HepG2 (cell line): ENCODE measurements around the gene TAS2R60. TPM values are rescaled to one million over a fixed set of nuclear protein-coding genes. Genes with fewer than 3 reads are reported as not detected.

Experiments
- ATAC-seq: fragments of 200-7000 bp; cut with Tn5 transposase; 3 replicates; pipeline ENCODE4 v1.9.1; 2020; ENCODE audit warnings: mild to moderate bottlenecking, moderate library complexity
- BruUV-seq: library from RNA; stranded (reverse); fragments of 400-500 nt; replicated peaks from 2 replicates; lab custom pipeline; 2021; lab: Mats Ljungman, UMichigan
- CTCF ChIA-PET: fragments of 300-600 bp; formaldehyde crosslinking; extraction: SDS; loops from one replicate; lab custom pipeline; 2021; ENCODE audit warnings: low total read pairs, inconsistent platforms, low intra/inter-chr PET ratio; lab: Yijun Ruan, JAX
- POLR2A ChIA-PET: fragments of 350-600 bp; sonication (Branson Sonifier 250); formaldehyde crosslinking; loops from one replicate; lab custom pipeline; 2020; ENCODE audit warnings: antibody characterized with exemption, inconsistent platforms; lab: Yijun Ruan, JAX
- DNase-seq: peaks from one replicate; pipeline ENCODE4 v3.0.0-alpha.2; 2015; ENCODE audit warnings: low spot score
- FAIRE-seq: peaks from 3 replicates; lab custom pipeline; 2011; peaks lifted over from hg19 to GRCh38; lab: Jason Lieb, UNC
- H2AFZ ChIP-seq: one replicate; pipeline ENCODE4 v1.6.1; 2011; ENCODE audit warnings: low read length, inconsistent platforms
- H3K27ac ChIP-seq: fragments of 300-600 bp; 3 replicates; pipeline ENCODE4 v1.8.0; 2011; ENCODE audit warnings: mixed run types, mild to moderate bottlenecking, mixed read lengths, low read length, inconsistent platforms; ENCODE audit not compliant: insufficient read depth; ENCODE audit errors: extremely low read length
- H3K27me3 ChIP-seq, 2 experiments: fragments of 200-600 bp in 1 of 2; 2 replicates in 1 of 2; 3 replicates in 1 of 2; pipeline versions ENCODE4 v1.6.0 to v1.8.0; 2011; ENCODE audit warnings: low read length in 2 of 2, mild to moderate bottlenecking in 2 of 2, moderate library complexity in 2 of 2, inconsistent platforms in 1 of 2; ENCODE audit not compliant: insufficient read depth in 2 of 2, control insufficient read depth in 1 of 2
- H3K36me3 ChIP-seq, 2 experiments: fragments of 200-600 bp in 1 of 2; replicated peaks in 1 of 2; 2 replicates in 1 of 2; 3 replicates in 1 of 2; pipeline versions ENCODE4 v1.5.1 to v1.8.0; 2011; ENCODE audit warnings: low read length in 2 of 2, inconsistent platforms in 1 of 2; ENCODE audit not compliant: insufficient read depth in 2 of 2, control insufficient read depth in 1 of 2
- H3K4me1 ChIP-seq: 2 replicates; pipeline ENCODE4 v1.5.1; 2012; ENCODE audit warnings: low read length, inconsistent platforms; ENCODE audit not compliant: insufficient read depth
- H3K4me2 ChIP-seq: 2 replicates; pipeline ENCODE4 v1.6.0; 2011; ENCODE audit warnings: low read depth, low read length, inconsistent platforms
- H3K4me3 ChIP-seq, 3 experiments: fragments of 200-600 bp in 1 of 3; sonication (generic), shearing (Covaris generic) in 1 of 3; replicated peaks in 1 of 3; 2 replicates each; pipeline ENCODE4 v1.5.1; 2011 to 2016; ENCODE audit warnings: low read length in 3 of 3, inconsistent platforms in 2 of 3, low read depth in 2 of 3, mild to moderate bottlenecking in 2 of 3, control low read depth in 1 of 3, mixed read lengths in 1 of 3; ENCODE audit not compliant: insufficient read depth in 1 of 3
- H3K79me2 ChIP-seq: one replicate; pipeline ENCODE4 v1.6.1; 2011; ENCODE audit warnings: low read length, inconsistent platforms; ENCODE audit not compliant: insufficient read depth
- H3K9ac ChIP-seq: 2 replicates; pipeline ENCODE4 v1.6.0; 2011; ENCODE audit warnings: mild to moderate bottlenecking, low read depth, low read length, inconsistent platforms; ENCODE audit not compliant: insufficient read depth
- H3K9me3 ChIP-seq: 2 replicates; pipeline ENCODE4 v1.5.1; 2012; ENCODE audit warnings: mild to moderate bottlenecking, low read length
- H4K20me1 ChIP-seq: 2 replicates; pipeline ENCODE4 v1.6.0; 2011; ENCODE audit warnings: inconsistent platforms, mild to moderate bottlenecking, low read length, moderate library complexity; ENCODE audit not compliant: insufficient read depth
- ATF7 ChIP-seq, 2 experiments: fragments of 450-650 bp in 1 of 2; sonication (generic) in 1 of 2; formaldehyde crosslinking in 1 of 2; IDR thresholded peaks; 2 replicates each; pipeline versions ENCODE4 v1.4.0 to v1.6.1; 2016 to 2020; ENCODE audit warnings: antibody characterized with exemption in 1 of 2, mild to moderate bottlenecking in 1 of 2, missing genetic modification reagents in 1 of 2
- BRCA1 ChIP-seq: sonication (generic); formaldehyde crosslinking; IDR thresholded peaks from 2 replicates; pipeline ENCODE4 v1.4.0; 2020; ENCODE audit warnings: missing genetic modification reagents
- CHD4 ChIP-seq: fragments of 200-600 bp; sonication (generic); IDR thresholded peaks from 2 replicates; pipeline ENCODE4 v1.7.0; 2017; ENCODE audit warnings: mild to moderate bottlenecking, low read length, borderline replicate concordance
- EP300 ChIP-seq, 3 experiments: sonication (generic) in 1 of 3; formaldehyde crosslinking in 1 of 3; IDR thresholded peaks; 2 replicates each; pipeline versions ENCODE4 v1.5.1 to v1.6.1; 2011 to 2020; ENCODE audit warnings: low read depth in 2 of 3, low read length in 2 of 3, borderline replicate concordance in 1 of 3, improper control_type of control experiment in 1 of 3, mild to moderate bottlenecking in 1 of 3, missing genetic modification reagents in 1 of 3, moderate library complexity in 1 of 3
- ISL2 ChIP-seq: sonication (generic); formaldehyde crosslinking; IDR thresholded peaks from 2 replicates; pipeline ENCODE4 v1.5.0; 2020; ENCODE audit warnings: missing genetic modification reagents
- MBD4 ChIP-seq: IDR thresholded peaks from 2 replicates; pipeline ENCODE4 v1.6.1; 2012; ENCODE audit warnings: low read length, inconsistent platforms, borderline replicate concordance
- MLXIP ChIP-seq: sonication (generic); formaldehyde crosslinking; IDR thresholded peaks from 2 replicates; pipeline ENCODE4 v1.9.0; 2021; ENCODE audit warnings: missing genetic modification reagents, borderline replicate concordance
- ZFP90 ChIP-seq: sonication (generic); formaldehyde crosslinking; IDR thresholded peaks from 2 replicates; pipeline ENCODE4 v1.8.0; 2022; ENCODE audit warnings: missing genetic modification reagents, mild to moderate bottlenecking, inconsistent platforms, borderline replicate concordance
- ZNF333 ChIP-seq: sonication (generic); formaldehyde crosslinking; IDR thresholded peaks from 2 replicates; pipeline ENCODE4 v1.4.0; 2020; ENCODE audit warnings: mild to moderate bottlenecking, missing genetic modification reagents, borderline replicate concordance
- ZNF441 ChIP-seq: sonication (generic); formaldehyde crosslinking; IDR thresholded peaks from 2 replicates; pipeline ENCODE4 v1.7.0; 2021; ENCODE audit warnings: missing genetic modification reagents, borderline replicate concordance
- ZNF850 ChIP-seq: sonication (generic); formaldehyde crosslinking; conservative IDR thresholded peaks from 2 replicates; pipeline ENCODE4 v1.9.0; 2021; ENCODE audit warnings: mild to moderate bottlenecking, missing genetic modification reagents
- in situ Hi-C: cut with HindIII; loops from 2 replicates; pipeline ENCODE4 v1.10.0; 2017; ENCODE audit warnings: low pct_unique_long_range_greater_than_20kb; ENCODE audit not compliant: extremely low pct_ligation_motif_present
- intact Hi-C: fragments of 100-400 bp; cut with micrococcal nuclease; formaldehyde crosslinking; loops from one replicate; pipeline ENCODE4 v1.10.0; 2022; ENCODE audit not compliant: unreplicated experiment
- polyA plus RNA-seq, 8 experiments: library from polyadenylated mRNA; depleted of rRNA in 3 of 8; stranded (reverse) in 7 of 8; unstranded in 1 of 8; fragments of >200 nt; fragmentation: Illumina TruSeq in 4 of 8; extraction: Trizol in 4 of 8; gene quantifications; 2 replicates each; pipeline versions ENCODE4 v1.2.1 to v1.2.3, GENCODE V29; 2011 to 2016; ENCODE audit warnings: low read depth in 4 of 8, missing spikeins in 1 of 8, mixed read lengths in 1 of 8; ENCODE audit not compliant: insufficient read depth in 1 of 8
- total RNA-seq, 5 experiments: library from RNA; depleted of rRNA; stranded (reverse); fragments of >200 nt; fragmentation: Illumina TruSeq; extraction: Trizol; gene quantifications; 2 replicates each; pipeline ENCODE4 v1.2.3, GENCODE V29; 2016; ENCODE audit warnings: low read depth in 1 of 5
- TF ChIP-seq, protein P1 (sequence below): IDR thresholded peaks from 2 replicates; pipeline ENCODE4 v1.6.1; 2016; ENCODE audit warnings: missing biosample characterization, missing genetic modification reagents, low read depth

Gene TAS2R60
- total and polyA plus RNA-seq, 2 of the 13 experiments (the other 11 are each of a cell fraction or from before 2014, with no cell fraction given) = not detected

GRCh38 chr7:143480501-143480900 lies 37.2 kb downstream of the TAS2R60 start:
- in situ Hi-C loops = no loop called here

More at GRCh38 chr7:143480501-143480900, 37.2 kb downstream of the TAS2R60 start:
- Histone ChIP-seq H3K79me2 (no peaks in the 10 kb centered on the region), H3K27ac (no peak overlapping the region), H3K4me1 (no peaks in the 10 kb centered on the region), H4K20me1 (no peaks in the 10 kb centered on the region), H3K4me2 (no peak overlapping the region), H3K4me3 (no peak overlapping the region), H3K9me3 (no peaks in the 10 kb centered on the region), H2AFZ (no peak overlapping the region), H3K9ac (no peak overlapping the region), H3K27me3 (no peaks in the 10 kb centered on the region), H3K36me3 (no peaks in the 10 kb centered on the region)
- TF ChIP-seq CHD4 = no peak
- no peak for TF ChIP-seq ZNF333 (CRISPR knock-in tag)
- no peak for TF ChIP-seq ZNF441
- TF ChIP-seq ATF7 (IDR thresholded peaks at IDR 0.05) = no peak
- no peak for TF ChIP-seq ATF7 (CRISPR knock-in tag; IDR thresholded peaks at IDR 0.05)
- TF ChIP-seq, protein P1, sequence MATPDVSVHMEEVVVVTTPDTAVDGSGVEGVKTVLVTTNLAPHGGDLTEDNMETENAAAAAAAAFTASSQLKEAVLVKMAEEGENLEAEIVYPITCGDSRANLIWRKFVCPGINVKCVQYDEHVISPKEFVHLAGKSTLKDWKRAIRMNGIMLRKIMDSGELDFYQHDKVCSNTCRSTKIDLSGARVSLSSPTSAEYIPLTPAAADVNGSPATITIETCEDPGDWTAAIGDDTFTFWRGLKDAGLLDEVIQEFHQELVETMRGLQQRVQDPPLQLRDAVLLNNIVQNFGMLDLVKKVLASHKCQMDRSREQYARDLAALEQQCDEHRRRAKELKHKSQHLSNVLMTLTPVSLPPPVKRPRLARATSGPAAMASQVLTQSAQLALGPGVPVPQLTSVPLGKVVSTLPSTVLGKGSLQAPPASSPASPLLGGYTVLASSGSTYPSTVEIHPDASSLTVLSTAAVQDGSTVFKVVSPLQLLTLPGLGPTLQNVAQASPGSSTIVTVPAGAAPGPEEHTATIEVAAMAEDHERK = no peak
- TF ChIP-seq ZFP90 (CRISPR knock-in tag) = no peak
- no peak for TF ChIP-seq MBD4
- TF ChIP-seq ZNF850 (CRISPR knock-in tag) = no peak
- no peak for TF ChIP-seq EP300 (IDR thresholded peaks at IDR 0.05; ENCODE audit: low read depth in 2 of 2, low read length in 2 of 2)
- TF ChIP-seq EP300 (CRISPR knock-in tag; IDR thresholded peaks at IDR 0.05; ENCODE audit: borderline replicate concordance) = no peak
- no peak for TF ChIP-seq MLXIP (CRISPR knock-in tag)
- TF ChIP-seq ISL2 (CRISPR knock-in tag) = no peak
- no peak for TF ChIP-seq BRCA1 (CRISPR knock-in tag)
- no peak for ATAC-seq
- ChIA-PET POLR2A (no interaction called here), CTCF (no interaction called here)
- DNase-seq = no peak
- intact Hi-C loops = no loop called here
- BruUV-seq = no TSS peak
- FAIRE-seq = no peak
